Keratinocyte (primary cell): Measurements from ENCODE around the gene BAIAP2. TPM values are rescaled to one million over a fixed set of nuclear protein-coding genes. Genes with fewer than 3 reads are reported as not detected.
A peak's percentile ranks its signal among the peaks of the same experiment; 100 is the strongest.

Source experiments
- DNase-seq: peaks from one replicate; pipeline ENCODE4 v3.0.0-alpha.2; 2011; ENCODE audit warnings: low read depth, missing footprints, low spot score
- FAIRE-seq: peaks from 2 replicates; lab custom pipeline; 2011; peaks lifted over from hg19 to GRCh38; lab: Jason Lieb, UNC
- H2AFZ ChIP-seq: 2 replicates; pipeline ENCODE4 v1.6.0; 2012; ENCODE audit warnings: low read length, control low read depth, inconsistent platforms; ENCODE audit not compliant: control insufficient read depth
- H3K27ac ChIP-seq: 2 replicates; pipeline ENCODE4 v1.5.1; 2011; ENCODE audit warnings: low read length; ENCODE audit not compliant: control insufficient read depth, insufficient read depth
- H3K27me3 ChIP-seq: 3 replicates; pipeline ENCODE4 v1.6.0; 2011; ENCODE audit warnings: low read length; ENCODE audit not compliant: control insufficient read depth, insufficient read depth; ENCODE audit errors: extremely low read depth
- H3K36me3 ChIP-seq, 2 experiments: 2 replicates in 1 of 2; 3 replicates in 1 of 2; pipeline ENCODE4 v1.5.1; 2011; ENCODE audit warnings: low read length in 2 of 2, mild to moderate bottlenecking in 1 of 2; ENCODE audit not compliant: control insufficient read depth in 2 of 2, insufficient read depth in 2 of 2; ENCODE audit errors: extremely low read depth in 1 of 2
- H3K4me1 ChIP-seq: 3 replicates; pipeline ENCODE4 v1.5.1; 2011; ENCODE audit warnings: low read length; ENCODE audit not compliant: control insufficient read depth, insufficient read depth; ENCODE audit errors: extremely low read depth
- H3K4me2 ChIP-seq: 3 replicates; pipeline ENCODE4 v1.6.0; 2011; ENCODE audit warnings: low read depth, low read length; ENCODE audit not compliant: control insufficient read depth, insufficient read depth; ENCODE audit errors: extremely low read depth
- H3K4me3 ChIP-seq, 3 experiments: fragments of 200-600 bp in 1 of 3; sonication (generic) in 1 of 3; 2 replicates in 2 of 3; 3 replicates in 1 of 3; pipeline ENCODE4 v1.5.1; 2011 to 2016; ENCODE audit warnings: low read length in 3 of 3, mild to moderate bottlenecking in 3 of 3, control low read depth in 2 of 3, inconsistent platforms in 1 of 3, low read depth in 1 of 3, mixed read lengths in 1 of 3, mixed run types in 1 of 3, moderate library complexity in 1 of 3; ENCODE audit not compliant: control insufficient read depth in 2 of 3, insufficient read depth in 2 of 3; ENCODE audit errors: extremely low read depth in 1 of 3
- H3K79me2 ChIP-seq: 2 replicates; pipeline ENCODE4 v1.6.0; 2012; ENCODE audit warnings: low read length; ENCODE audit not compliant: control insufficient read depth, insufficient read depth
- H3K9ac ChIP-seq: 3 replicates; pipeline ENCODE4 v1.6.0; 2011; ENCODE audit warnings: low read length; ENCODE audit not compliant: control insufficient read depth, insufficient read depth; ENCODE audit errors: extremely low read depth
- H3K9me1 ChIP-seq: 3 replicates; pipeline ENCODE4 v1.6.0; 2011; ENCODE audit warnings: low read length; ENCODE audit not compliant: control insufficient read depth, insufficient read depth; ENCODE audit errors: extremely low read depth
- H3K9me3 ChIP-seq: 2 replicates; pipeline ENCODE4 v1.5.1; 2012; ENCODE audit warnings: low read depth, low read length; ENCODE audit not compliant: control insufficient read depth
- H4K20me1 ChIP-seq: 3 replicates; pipeline ENCODE4 v1.6.0; 2011; ENCODE audit warnings: low read length; ENCODE audit not compliant: control insufficient read depth, insufficient read depth; ENCODE audit errors: extremely low read depth
- CTCF ChIP-seq, 3 experiments: IDR thresholded peaks in 1 of 3; conservative IDR thresholded peaks in 1 of 3; optimal IDR thresholded peaks in 1 of 3; 2 replicates in 2 of 3; 3 replicates in 1 of 3; pipeline versions ENCODE3 to v1.5.1; 2011; ENCODE audit warnings: low read length in 3 of 3, mild to moderate bottlenecking in 3 of 3, moderate library complexity in 2 of 3, control low read depth in 1 of 3, inconsistent platforms in 1 of 3; ENCODE audit not compliant: insufficient read depth in 2 of 3; ENCODE audit errors: extremely low read depth in 1 of 3
- EZH2 ChIP-seq: IDR thresholded peaks from one replicate; pipeline ENCODE4 v1.6.1; 2012; ENCODE audit warnings: inconsistent platforms, mild to moderate bottlenecking, low read length, moderate library complexity
- dilution Hi-C: fragments of 300-500 bp; cut with MboI; formaldehyde crosslinking; loops from one replicate; pipeline ENCODE4 v1.7.0; 2020; ENCODE audit warnings: low sequenced_read_pairs; ENCODE audit not compliant: extremely low pct_ligation_motif_present
- polyA plus RNA-seq, 5 experiments: library from polyadenylated mRNA; depleted of rRNA in 3 of 5; stranded (reverse) in 3 of 5; stranded (forward) in 1 of 5; unstranded in 1 of 5; fragments of >200 nt; gene quantifications; 1 replicate in 1 of 5; 2 replicates in 3 of 5; 3 replicates in 1 of 5; pipeline versions ENCODE4 v1.2.1 to v1.2.3, GENCODE V29; 2011 to 2012; ENCODE audit warnings: missing spikeins in 2 of 5, low read depth in 1 of 5, low replicate concordance in 1 of 5

Gene BAIAP2
- polyA plus RNA-seq, 1 donor (not counting 4 experiments of a cell fraction or from before 2014, with no cell fraction given) = 56.7 TPM

GRCh38 chr17:81084680-81085419, 49.9 kb downstream of the BAIAP2 start:
- FAIRE-seq (no peak), DNase-seq (no peak)
- Histone ChIP-seq H3K27ac (peak overlapping the region; percentile 97), H3K4me2 (no peak overlapping the region), H4K20me1 (no peaks in the 10 kb centered on the region), H2AFZ (no peak overlapping the region), H3K36me3 (peaks cover 28 to 58% of the 10 kb centered on the region in 2 experiments), H3K79me2 (peaks cover 31% of the 10 kb centered on the region), H3K9me3 (no peaks in the 10 kb centered on the region), H3K27me3 (no peaks in the 10 kb centered on the region), H3K4me1 (peaks cover 76% of the 10 kb centered on the region), H3K9me1 (no peaks in the 10 kb centered on the region), H3K4me3 (no peak overlapping the region), H3K9ac (peak overlapping the region; percentile 84)
- dilution Hi-C loops = no loop called here
- TF ChIP-seq EZH2 = no peak
- no peak for TF ChIP-seq CTCF (optimal IDR thresholded peaks at IDR 0.05 in 1 of 3, IDR thresholded peaks at IDR 0.05 in 1 of 3, conservative IDR thresholded peaks at IDR 0.05 in 1 of 3; ENCODE audit: extremely low read depth in 1 of 3, insufficient read depth in 2 of 3, low read length in 3 of 3)

GRCh38 chr17:81085420-81085911, 50.5 kb downstream of the BAIAP2 start:
- peaks cover 33% of the 10 kb centered on the region for H3K79me2 ChIP-seq
- no peak overlapping the region for H3K4me2 ChIP-seq
- H2AFZ ChIP-seq = no peak overlapping the region
- peaks cover 82% of the 10 kb centered on the region for H3K4me1 ChIP-seq
- H3K9me1 ChIP-seq = no peaks in the 10 kb centered on the region
- peak overlapping the region; percentile 97 for H3K27ac ChIP-seq
- peaks cover 25 to 60% of the 10 kb centered on the region in 2 experiments for H3K36me3 ChIP-seq
- DNase-seq = no peak
- peak; percentile 69 for FAIRE-seq
- peak; percentile 36 to 62 (median 41) for TF ChIP-seq CTCF (optimal IDR thresholded peaks at IDR 0.05 in 1 of 3, IDR thresholded peaks at IDR 0.05 in 1 of 3, conservative IDR thresholded peaks at IDR 0.05 in 1 of 3; ENCODE audit: extremely low read depth in 1 of 3, insufficient read depth in 2 of 3, low read length in 3 of 3)
- no peak for TF ChIP-seq EZH2
- H3K27me3 ChIP-seq = no peaks in the 10 kb centered on the region
- H4K20me1 ChIP-seq = no peaks in the 10 kb centered on the region
- H3K9me3 ChIP-seq = no peaks in the 10 kb centered on the region
- peak overlapping the region; percentile 84 for H3K9ac ChIP-seq
- dilution Hi-C loops = no loop called here
- H3K4me3 ChIP-seq = no peak overlapping the region
